GM21717 (cell line): ENCODE results near the gene SDS.

Experiments
- ATAC-seq: cut with Tn5 transposase; IDR thresholded peaks from one replicate; pipeline ENCODE4 v1.9.1; 2021; ENCODE audit warnings: mild to moderate bottlenecking, moderate library complexity; ENCODE audit not compliant: unreplicated experiment

SDS gene

GRCh38 chr12:113385282-113385882 lies 18.3 kb downstream of the SDS start:
- no peak for ATAC-seq

- no peak for ATAC-seq
Measured at GRCh38 chr12:113384778-113385177, 18.9 kb downstream of the SDS start.

- no peak for ATAC-seq
Measured at GRCh38 chr12:113382206-113382605, 21.5 kb downstream of the SDS start.

GRCh38 chr12:113381220-113381619 lies 22.5 kb downstream of the SDS start:
- no peak for ATAC-seq

- no peak for ATAC-seq
Measured at GRCh38 chr12:113378291-113378690, 25.4 kb downstream of the SDS start.

GRCh38 chr12:113374823-113375428 lies 28.8 kb downstream of the SDS start:
- no peak for ATAC-seq

- no peak for ATAC-seq
Measured at GRCh38 chr12:113373969-113374368, 29.7 kb downstream of the SDS start.

- ATAC-seq: no peak
Measured at GRCh38 chr12:113373440-113373839, 30.2 kb downstream of the SDS start.

GRCh38 chr12:113372371-113372770 lies 31.3 kb downstream of the SDS start:
- no peak for ATAC-seq

GRCh38 chr12:113371808-113372207 lies 31.9 kb downstream of the SDS start:
- no peak for ATAC-seq

GRCh38 chr12:113370923-113371682 lies 32.6 kb downstream of the SDS start:
- ATAC-seq: no peak

- ATAC-seq: no peak
Measured at GRCh38 chr12:113369391-113369985, 34.2 kb downstream of the SDS start.

GRCh38 chr12:113368331-113368730 lies 35.4 kb downstream of the SDS start:
- no peak for ATAC-seq

- ATAC-seq: no peak
Measured at GRCh38 chr12:113366827-113367226, 36.9 kb downstream of the SDS start.

GRCh38 chr12:113365639-113366395 lies 37.9 kb downstream of the SDS start:
- ATAC-seq: no peak

- no peak for ATAC-seq
Measured at GRCh38 chr12:113364698-113365097, 39.0 kb downstream of the SDS start.

- no peak for ATAC-seq
Measured at GRCh38 chr12:113361574-113362370, 41.9 kb downstream of the SDS start.

- ATAC-seq: no peak
Measured at GRCh38 chr12:113359939-113360748, 43.5 kb downstream of the SDS start.

- ATAC-seq: no peak
Measured at GRCh38 chr12:113359133-113359938, 44.4 kb downstream of the SDS start.
